ENCODE results near the gene SEM1. TPM values are rescaled to one million over a fixed set of nuclear protein-coding genes. Genes with fewer than 3 reads are reported as not detected.

Gene SEM1
- total RNA-seq, 1 experiment from 2014 or later: 79.9 TPM

- Histone ChIP-seq H3K4ac (ENCODE audit: low read depth, low read length) (no peak overlapping the region), H4K20me1 (ENCODE audit: control insufficient read depth, insufficient read depth, insufficient read length) (no peaks in the 10 kb centered on the region), H2BK5ac (ENCODE audit: insufficient read length, low read length) (no peak overlapping the region), H3K79me1 (ENCODE audit: insufficient read depth, low read depth, low read length, poor library complexity, severe bottlenecking) (no peaks in the 10 kb centered on the region), H2AK5ac (ENCODE audit: insufficient read length, low read length) (no peak overlapping the region), H4K8ac (replicated peaks; ENCODE audit: insufficient read length, low read depth, low read length) (no peak overlapping the region), H2BK15ac (ENCODE audit: low read depth, low read length) (no peak overlapping the region), H3K79me2 (ENCODE audit: insufficient read depth, low read length) (no peaks in the 10 kb centered on the region), H3K23ac (ENCODE audit: insufficient read length, low read depth, low read length) (no peak overlapping the region), H3K14ac (ENCODE audit: insufficient read depth, low read length) (no peak overlapping the region), H3K56ac (ENCODE audit: insufficient read length, low read depth, low read length) (no peak overlapping the region), H3T11ph (ENCODE audit: low read length) (no peak overlapping the region), H2BK120ac (ENCODE audit: low read depth, low read length, poor library complexity, severe bottlenecking) (no peak overlapping the region), H3K4me2 (ENCODE audit: insufficient read depth, insufficient read length, low read length) (no peak overlapping the region), H2BK20ac (ENCODE audit: low read depth, low read length, poor library complexity, severe bottlenecking) (no peak overlapping the region), H2BK12ac (ENCODE audit: insufficient read length, low read depth, low read length) (no peak overlapping the region), H3K27me3 (ENCODE audit: insufficient read depth, low read length) (no peaks in the 10 kb centered on the region), H4K5ac (ENCODE audit: insufficient read length, low read depth, low read length) (no peak overlapping the region), H3K9ac (ENCODE audit: extremely low read depth, insufficient read length, low read length) (no peak overlapping the region), H3K27ac (ENCODE audit: insufficient read length, low read depth, low read length) (no peak overlapping the region), H4K91ac (ENCODE audit: insufficient read length, low read depth, low read length) (no peak overlapping the region), H3K4me1 (ENCODE audit: insufficient read depth, low read length) (peaks cover 5% of the 10 kb centered on the region), H3K23me2 (ENCODE audit: insufficient read length, low read depth, low read length, poor library complexity, severe bottlenecking) (no peaks in the 10 kb centered on the region), H3K18ac (ENCODE audit: insufficient read length, low read depth, low read length) (no peak overlapping the region), H3K9me3 (ENCODE audit: control insufficient read depth, low read depth, low read length) (no peaks in the 10 kb centered on the region), H2AFZ (ENCODE audit: low read length) (no peak overlapping the region)
- no CpG with 5 or more reads among the region's 4 CpGs for WGBS (ENCODE audit: extremely low coverage, insufficient read length, low lambda C conversion rate)
- Mint-ChIP-seq H3K27me3 (ENCODE audit: low read depth) (peaks cover 1% of the 10 kb centered on the region; the same call in 1 of the 2 replicates), H3K4me1 (peaks cover 12 to 13% of the 10 kb centered on the region in 2 experiments), H3K4me3 (no peak overlapping the region), H3K27ac (peak overlapping the region in 1 of 3 experiments; percentile 70; a peak in 2 of 7 replicates), H3K36me3 (ENCODE audit: insufficient read depth in 1 of 3, low read depth in 3 of 3) (peaks cover 0 to 2% (median 2%) of the 10 kb centered on the region in 3 experiments; a peak in 2 of 7 replicates), H3K9me3 (peaks cover 3 to 10% of the 10 kb centered on the region in 2 experiments)
- no peak for DNase-seq
- TF ChIP-seq, protein P1, sequence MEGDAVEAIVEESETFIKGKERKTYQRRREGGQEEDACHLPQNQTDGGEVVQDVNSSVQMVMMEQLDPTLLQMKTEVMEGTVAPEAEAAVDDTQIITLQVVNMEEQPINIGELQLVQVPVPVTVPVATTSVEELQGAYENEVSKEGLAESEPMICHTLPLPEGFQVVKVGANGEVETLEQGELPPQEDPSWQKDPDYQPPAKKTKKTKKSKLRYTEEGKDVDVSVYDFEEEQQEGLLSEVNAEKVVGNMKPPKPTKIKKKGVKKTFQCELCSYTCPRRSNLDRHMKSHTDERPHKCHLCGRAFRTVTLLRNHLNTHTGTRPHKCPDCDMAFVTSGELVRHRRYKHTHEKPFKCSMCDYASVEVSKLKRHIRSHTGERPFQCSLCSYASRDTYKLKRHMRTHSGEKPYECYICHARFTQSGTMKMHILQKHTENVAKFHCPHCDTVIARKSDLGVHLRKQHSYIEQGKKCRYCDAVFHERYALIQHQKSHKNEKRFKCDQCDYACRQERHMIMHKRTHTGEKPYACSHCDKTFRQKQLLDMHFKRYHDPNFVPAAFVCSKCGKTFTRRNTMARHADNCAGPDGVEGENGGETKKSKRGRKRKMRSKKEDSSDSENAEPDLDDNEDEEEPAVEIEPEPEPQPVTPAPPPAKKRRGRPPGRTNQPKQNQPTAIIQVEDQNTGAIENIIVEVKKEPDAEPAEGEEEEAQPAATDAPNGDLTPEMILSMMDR (conservative IDR thresholded peaks at IDR 0.05): no peak
Measured at GRCh38 chr7:96719164-96719563, 9.5 kb upstream of the SEM1 start.

Measured in H9 (cell line).